Measurements from ENCODE around the gene ALPI. TPM values are rescaled to one million over a fixed set of nuclear protein-coding genes. Genes with fewer than 3 reads are reported as not detected.

Gene ALPI
- total RNA-seq, 1 experiment from 2014 or later, result not detected

DNA sequence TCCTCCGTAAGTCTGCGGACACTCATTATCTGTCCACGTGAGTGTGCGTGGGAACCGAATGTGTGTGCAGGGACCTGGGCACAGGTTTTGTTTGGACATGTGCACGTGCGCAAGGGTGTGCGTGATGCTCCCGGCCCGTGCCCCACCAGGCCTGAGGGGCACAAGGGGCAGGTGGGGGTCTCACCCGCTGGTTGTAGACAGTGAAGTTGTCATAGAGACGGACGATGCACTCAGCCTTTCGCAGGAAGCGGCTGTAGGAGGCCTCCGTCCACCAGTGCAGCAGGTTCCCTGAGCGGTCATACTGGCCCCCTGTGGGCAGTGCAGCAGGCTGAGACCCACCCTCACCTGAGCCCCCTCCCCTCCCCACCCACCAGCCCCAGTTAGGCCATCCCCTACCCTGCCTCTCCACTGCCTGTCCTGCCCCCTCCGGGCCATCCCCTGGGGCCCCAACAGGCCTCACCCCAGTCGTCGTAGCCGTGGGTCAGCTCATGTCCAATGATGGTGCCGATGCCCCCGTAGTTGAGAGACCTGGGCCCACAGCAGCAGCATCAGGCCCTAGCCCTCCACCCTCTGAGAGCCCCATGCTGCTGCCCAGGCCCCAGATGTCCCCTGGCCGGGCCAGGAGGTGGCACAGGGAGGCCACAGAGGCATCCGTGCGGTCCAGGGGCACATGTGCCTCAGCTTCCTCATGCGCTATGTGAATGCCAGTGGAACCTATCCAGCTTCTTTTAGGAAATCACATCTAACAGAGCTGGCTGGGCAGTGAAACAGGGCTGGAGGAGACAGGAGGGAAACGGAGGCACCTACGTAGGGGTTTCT, 25.6 kb downstream of the ALPI start:
- in situ Hi-C loops (cut with HindIII; ENCODE audit: low sequenced_read_pairs), result no loop called here
- DNase-seq (ENCODE audit: low spot score), result no peak

DNA sequence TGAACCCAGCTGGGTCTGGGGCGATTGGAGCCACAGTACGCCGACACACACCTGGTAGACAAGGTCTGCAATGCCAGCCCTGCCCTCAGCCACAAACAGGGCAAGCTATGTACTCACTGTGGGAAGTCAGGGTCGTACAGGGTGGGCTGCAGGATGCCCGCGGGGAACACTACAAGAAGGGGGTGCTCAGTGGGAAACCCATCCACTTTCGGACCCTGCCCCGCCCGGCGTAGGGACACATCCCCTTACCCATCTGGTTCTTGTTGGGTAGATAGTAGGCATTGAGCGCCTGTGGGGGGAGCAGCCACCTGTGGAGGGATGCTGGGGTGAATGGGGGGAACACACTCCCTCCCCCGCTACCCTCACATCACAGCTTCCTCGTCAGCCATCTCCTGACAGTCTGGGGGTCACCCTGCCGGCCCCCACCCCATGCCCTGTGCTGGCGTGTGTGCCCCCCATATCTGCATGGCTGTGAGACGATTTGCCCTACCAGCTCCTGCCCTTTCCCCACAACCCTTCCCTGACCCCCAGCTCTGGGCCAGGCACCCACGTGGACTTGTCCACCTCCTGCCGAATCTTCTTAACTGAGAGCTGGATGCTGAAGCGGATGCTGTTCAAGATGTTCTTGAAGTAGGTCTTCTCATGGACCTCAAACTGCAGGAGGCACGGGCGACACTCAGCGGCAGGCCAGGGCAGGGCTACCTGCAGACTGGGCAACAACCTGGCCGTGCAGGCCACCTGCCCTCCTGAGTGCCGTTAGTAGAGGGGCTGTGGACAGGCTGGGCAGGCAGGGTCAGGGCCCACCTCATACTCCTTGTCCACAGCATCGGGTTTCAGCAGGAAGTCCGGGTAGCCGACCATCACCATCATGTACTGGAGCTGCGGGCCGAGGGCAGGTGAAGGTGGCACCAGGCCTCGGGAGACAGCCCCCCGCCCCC, 26.6 kb downstream of the ALPI start:
- DNase-seq (ENCODE audit: low spot score), result no peak
- in situ Hi-C loops (cut with HindIII; ENCODE audit: low sequenced_read_pairs), result no loop called here

DNA sequence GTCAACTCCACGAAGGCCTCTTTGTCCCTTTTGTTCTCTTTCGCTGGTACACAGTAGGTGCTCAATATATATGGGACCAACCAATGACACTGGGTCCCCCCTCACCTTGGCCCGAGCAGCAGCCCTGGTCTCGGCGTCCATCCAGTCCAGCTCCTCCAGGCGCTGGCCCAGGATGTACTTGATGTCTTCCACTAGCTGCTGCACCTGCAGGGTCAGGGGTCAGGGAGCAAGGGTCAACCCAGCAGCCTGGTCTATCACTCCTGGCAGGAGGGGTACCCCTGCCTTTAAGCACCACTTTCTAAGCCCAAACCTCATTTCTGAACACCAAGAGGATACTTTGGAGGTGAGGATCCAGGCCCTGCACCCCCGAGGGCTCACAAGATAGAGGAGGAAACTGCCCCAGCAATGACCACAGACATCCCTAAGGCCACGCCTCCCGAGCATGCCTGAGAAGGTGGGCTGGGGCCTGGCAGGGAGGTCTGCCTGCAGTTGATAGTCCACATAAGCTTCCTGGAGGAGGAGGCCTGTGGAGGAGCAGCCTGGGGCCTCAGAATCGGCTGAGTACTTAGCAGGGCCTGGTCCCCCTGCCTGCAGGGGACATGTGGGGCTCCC, 27.5 kb downstream of the ALPI start:
- DNase-seq (ENCODE audit: low spot score), result no peak
- in situ Hi-C loops (cut with HindIII; ENCODE audit: low sequenced_read_pairs), result no loop called here

DNA sequence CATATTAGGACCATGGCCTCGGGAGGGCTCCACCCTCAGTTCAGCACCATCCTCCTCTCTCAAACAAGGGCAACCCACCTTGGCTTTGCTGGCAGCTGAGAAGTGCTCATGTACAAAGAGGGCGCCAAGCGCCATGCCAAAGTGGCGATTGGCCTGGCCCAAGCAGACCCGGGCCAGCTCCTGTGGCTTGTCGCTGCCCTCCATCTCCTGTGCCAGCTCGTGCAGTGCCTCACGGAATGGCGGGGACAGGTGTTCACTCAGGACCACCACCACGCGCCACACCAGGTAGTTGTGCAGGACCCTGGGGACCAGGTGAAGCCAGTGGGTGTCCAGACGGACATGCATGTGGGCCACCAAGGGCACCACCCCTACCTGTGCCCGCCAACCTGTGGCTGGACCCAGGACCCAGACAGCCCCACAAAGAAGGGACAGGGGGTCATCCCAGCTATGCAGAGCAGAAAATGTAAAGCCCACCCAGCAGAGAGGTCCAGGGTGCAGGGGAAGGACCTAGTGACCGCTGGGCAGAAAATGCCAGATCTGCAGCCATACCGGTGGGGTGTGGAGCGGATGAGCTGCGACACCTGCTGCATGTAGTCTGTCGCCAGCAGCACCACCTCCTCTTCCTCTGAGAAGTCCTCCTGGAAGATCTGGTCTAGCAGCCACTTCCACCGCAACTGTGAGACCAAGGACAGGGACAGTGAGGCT, 28.1 kb downstream of the ALPI start:
- in situ Hi-C loops (cut with HindIII; ENCODE audit: low sequenced_read_pairs), result no loop called here
- no peak for DNase-seq (ENCODE audit: low spot score)

DNA sequence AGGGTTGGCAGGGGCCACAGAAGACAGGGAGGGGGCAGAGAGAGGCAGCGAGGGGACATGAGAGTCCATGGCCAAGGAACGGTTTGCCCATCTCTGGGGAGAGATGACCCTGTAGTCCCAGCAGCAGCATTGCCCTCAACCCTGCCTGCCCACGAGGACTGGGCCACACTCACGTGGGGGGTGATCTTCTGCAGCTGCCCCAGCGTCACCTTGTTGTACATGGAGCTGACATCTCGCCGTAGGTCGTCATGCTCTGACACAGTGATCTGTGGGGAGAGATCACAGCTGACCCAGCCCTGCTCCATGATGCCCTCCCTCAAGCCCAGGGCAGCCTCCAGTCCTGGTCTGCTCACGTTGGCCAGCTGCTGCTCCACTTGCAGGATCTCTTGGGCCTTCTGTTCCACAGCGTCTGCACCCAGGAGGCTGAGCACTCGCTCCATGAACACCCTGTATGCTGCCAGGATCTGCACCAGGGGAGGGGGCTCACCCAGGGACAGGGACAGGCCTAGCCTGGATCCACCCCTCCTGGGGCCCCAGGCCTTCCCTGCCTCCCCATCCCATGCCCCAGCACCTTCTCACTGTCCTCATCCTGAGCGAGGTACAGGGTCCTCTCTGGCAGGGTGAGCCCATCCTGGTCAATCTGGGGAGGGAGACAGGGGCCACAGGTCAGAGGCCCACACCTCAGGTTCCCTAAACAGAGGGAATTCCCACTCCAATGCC, 28.8 kb downstream of the ALPI start:
- in situ Hi-C loops (cut with HindIII; ENCODE audit: low sequenced_read_pairs), result no loop called here
- DNase-seq (ENCODE audit: low spot score), result no peak

DNA sequence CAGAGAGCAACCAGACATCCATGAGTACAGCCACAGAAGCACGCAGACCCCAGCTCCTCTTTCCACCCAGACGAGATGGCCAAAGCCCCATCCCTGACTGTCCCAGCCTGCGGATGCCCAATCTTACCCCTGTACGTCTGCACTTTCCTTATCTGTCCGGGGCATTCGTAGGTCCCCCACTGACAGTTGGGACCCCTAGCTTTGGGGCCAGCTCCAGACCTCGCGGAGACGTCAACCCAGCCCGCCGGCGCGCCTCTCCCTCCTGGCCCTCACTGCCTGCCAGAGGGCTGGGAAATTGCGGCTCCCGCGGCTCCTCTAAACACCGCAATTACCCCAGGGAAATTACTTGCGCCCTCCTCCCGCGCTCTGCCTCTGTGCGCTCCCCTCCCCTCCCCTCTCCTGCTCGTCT, 29.4 kb downstream of the ALPI start:
- no peak for DNase-seq (ENCODE audit: low spot score)
- in situ Hi-C loops (cut with HindIII; ENCODE audit: low sequenced_read_pairs), result no loop called here

DNA sequence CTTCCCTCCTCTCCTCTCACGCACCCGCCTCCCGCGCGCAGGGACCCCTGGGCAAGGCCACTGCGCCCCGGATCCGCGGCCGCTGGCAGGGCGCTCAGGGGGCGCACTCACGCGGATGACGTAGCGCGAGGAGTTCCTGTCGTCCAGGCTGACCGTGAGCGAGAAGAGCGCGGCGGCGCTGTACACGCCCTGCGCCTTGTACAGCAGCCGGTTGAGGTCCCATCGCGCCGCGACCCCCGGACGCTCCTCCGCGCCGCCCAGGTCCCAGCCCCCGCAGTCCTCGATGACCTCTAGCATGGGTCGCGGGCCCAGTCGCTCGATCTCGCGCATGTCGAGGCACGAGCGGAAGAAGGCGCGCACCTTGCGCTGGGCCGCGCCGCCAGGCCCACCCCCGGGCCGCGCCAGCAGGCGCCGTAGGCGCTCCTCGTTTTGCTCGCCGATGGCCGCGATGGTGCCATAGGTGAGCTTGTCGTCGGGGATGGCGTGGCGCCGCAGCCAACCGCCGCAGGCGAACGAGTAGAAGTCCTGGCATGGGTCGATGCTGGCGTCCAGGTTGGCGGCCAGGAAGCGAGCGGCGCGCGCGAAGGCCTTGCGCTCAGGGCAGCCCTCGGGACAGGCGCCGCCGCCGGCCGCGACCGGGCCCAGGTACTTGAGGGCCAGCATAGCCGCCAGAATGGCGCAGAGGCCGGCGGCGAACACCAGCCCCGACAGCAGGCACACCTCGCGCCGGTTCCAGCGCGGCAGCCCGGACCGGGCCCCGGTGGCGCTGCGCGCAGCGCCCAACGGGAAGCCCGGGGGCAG, 30.0 kb downstream of the ALPI start:
- in situ Hi-C loops (cut with HindIII; ENCODE audit: low sequenced_read_pairs), result no loop called here
- DNase-seq (ENCODE audit: low spot score), result no peak

DNA sequence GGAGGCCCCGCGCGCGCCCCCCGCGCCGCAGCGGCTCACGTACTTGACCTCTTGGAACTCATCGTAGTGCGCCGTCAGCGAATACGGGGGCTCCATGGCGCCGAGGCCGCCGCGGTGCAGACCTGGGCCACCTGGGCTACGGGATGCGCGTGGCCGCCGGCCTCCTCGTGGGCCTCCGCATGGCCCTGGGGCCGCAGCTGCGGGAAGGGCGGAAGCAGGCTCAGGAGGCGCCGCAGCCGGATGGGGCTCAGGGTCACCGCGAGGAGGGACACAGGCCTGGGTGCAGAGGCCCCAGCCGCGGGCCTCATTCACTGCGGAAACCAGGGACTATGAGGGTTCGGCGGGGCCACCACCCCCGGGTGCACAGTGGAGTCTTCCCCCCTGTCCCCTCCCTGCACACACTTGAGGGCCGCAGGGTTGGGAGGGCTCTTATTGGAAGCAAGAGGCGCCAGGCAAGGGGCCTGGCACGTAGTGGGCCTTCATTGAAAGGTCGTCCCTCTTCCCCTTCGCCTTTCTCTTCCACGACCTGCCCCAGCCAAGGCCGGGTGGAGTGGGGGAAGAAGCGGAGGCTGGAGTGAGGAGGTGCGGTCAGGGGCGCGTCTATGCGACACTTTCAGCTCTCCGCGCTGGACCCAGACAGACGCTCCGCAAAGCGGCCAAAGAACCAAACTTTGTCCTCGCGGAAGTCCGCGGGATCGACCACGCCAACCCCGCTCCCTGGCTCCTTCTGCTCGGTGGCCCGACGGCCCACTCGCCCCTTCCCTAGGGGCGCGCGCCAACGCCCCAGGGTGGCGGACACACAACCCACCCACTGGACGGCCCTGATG, 30.8 kb downstream of the ALPI start:
- no peak for DNase-seq (ENCODE audit: low spot score)
- in situ Hi-C loops (cut with HindIII; ENCODE audit: low sequenced_read_pairs), result no loop called here

DNA sequence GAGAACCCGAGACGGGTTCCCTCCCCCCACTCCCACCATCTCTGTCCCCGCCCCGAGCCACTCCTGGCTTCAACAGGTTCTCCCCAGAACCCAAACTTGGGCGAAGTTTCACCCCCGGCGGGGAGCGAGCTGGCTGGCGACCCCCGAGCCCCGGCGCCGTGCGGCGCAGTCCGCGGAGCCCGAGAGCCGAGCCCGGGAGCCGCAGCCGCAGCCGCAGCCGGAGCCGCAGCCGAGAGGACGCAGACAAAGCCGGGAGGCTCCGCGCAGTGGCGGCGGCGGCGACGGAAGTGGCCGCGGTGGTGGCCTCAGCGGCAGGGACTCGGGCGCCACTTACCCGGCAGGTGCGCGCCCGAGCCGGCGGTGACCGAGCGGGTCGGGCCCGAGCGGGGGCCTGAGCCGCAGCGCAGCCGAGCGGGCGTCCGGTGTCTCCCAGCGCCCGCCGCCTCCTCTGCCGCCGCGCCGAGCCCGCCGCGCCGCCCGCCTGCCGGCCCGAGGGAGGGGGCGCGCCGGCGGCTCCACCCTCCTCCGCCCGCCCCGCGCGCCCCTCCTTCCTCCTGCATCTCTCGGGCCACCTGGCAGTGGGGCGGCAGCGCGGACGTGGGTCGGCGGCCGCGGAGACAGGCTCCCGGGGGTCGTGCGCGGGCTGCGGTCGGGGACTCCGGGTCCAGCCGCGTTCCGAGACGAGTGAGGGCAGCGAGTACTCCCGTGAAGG, 31.6 kb downstream of the ALPI start, which contains the start of gene ECEL1:
Gene ECEL1, minus strand, starts transcription at position 450 of the 712 bp plus-strand sequence. CDS start 1,181 bp downstream, outside the sequence.
- in situ Hi-C loops (cut with HindIII; ENCODE audit: low sequenced_read_pairs), result no loop called here
- DNase-seq (ENCODE audit: low spot score), result no peak

DNA sequence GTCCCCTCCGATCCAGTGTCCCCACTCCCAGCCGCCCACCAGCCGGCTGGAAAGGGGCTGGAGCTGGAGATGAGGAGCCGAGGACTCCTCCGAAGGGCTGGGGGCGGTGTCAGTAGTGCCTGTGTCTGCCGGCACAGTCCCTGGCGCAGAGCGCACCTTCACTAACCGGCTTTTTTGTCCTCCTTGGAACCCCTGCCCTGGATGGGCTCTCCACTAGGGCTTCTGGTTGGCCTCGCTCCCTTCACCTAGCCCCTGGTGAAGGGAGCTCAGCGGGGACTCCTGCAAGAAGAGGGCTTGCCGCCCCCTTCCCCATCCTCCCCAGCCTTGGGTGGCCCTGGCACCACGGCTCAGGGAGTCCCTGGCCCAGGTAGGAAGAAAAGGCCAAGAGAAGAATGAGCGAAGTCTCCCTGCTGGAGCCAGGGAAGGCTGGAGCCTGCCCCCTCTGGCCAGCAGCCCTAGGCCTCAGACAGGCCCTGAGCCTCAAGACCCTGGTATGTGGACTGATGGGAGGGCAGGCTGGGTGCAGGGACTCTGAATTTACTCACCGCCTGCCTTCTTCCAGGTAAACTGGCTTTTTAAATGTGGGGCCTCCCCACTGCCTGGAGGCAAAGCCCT, 32.3 kb downstream of the ALPI start:
- no peak for DNase-seq (ENCODE audit: low spot score)
- in situ Hi-C loops (cut with HindIII; ENCODE audit: low sequenced_read_pairs), result no loop called here

DNA sequence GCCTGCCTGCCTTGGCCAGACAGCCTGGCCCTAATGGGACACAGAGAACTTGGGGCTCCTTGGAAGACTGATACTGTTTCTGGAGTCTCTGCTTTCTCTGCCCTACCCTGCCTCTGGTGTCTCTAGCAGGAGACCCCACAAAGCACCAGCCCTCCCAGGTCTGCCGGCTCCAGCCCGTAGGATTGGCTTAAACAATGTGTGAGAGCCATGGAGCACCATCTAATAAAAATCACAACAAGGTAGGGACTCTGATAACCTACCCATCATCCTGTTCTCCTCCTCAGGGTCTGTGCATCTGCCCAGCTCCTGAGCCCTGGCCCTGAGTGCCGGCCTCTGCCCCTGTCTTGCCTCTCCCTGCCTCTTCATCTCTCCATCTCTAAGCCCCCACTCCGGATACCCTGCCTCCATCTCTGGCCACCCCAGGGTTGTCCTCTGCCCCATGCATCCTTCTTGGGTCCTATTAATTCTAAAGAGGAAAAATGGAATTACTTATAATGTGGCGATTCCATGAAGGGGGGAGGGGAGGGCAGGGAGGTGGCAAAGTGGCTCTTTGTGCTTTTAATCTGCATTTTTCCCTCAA, 32.9 kb downstream of the ALPI start:
- DNase-seq (ENCODE audit: low spot score), result no peak
- in situ Hi-C loops (cut with HindIII; ENCODE audit: low sequenced_read_pairs), result no loop called here

DNA sequence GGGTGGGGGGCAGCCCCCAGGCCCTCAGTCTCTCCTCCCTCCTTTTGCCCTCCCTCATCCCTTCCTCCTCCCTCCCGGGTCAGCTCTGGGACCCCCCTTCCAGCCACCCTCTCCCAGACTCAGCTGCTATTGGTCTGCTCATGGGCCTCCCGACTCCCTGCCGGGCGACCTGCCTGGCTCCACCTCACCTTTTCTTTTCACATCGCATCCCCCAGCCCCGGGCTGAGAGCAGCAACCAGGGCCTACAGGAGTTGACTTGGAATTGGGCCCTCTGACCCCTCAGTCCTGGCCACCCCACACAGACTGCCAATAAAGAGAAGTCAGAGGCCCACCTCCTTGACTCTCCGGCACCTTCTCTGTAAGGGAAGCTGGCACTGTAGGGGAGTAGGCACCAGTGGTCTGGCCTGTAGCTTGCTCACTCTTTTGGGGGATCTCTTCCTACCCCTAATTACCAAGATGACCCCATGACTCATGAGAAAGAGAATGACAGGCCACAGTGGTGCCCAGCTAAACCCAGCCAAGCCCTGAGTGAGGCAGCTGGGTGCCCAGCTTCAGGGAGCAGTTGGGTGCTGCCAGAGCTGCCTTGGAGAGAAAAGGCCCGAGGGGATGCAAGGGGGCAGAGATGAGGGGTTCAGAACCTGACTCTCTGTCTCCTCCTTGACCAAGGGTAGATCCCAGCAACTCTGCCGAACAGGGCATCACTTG, 33.7 kb downstream of the ALPI start:
- in situ Hi-C loops (cut with HindIII; ENCODE audit: low sequenced_read_pairs), result no loop called here
- DNase-seq (ENCODE audit: low spot score), result no peak

DNA sequence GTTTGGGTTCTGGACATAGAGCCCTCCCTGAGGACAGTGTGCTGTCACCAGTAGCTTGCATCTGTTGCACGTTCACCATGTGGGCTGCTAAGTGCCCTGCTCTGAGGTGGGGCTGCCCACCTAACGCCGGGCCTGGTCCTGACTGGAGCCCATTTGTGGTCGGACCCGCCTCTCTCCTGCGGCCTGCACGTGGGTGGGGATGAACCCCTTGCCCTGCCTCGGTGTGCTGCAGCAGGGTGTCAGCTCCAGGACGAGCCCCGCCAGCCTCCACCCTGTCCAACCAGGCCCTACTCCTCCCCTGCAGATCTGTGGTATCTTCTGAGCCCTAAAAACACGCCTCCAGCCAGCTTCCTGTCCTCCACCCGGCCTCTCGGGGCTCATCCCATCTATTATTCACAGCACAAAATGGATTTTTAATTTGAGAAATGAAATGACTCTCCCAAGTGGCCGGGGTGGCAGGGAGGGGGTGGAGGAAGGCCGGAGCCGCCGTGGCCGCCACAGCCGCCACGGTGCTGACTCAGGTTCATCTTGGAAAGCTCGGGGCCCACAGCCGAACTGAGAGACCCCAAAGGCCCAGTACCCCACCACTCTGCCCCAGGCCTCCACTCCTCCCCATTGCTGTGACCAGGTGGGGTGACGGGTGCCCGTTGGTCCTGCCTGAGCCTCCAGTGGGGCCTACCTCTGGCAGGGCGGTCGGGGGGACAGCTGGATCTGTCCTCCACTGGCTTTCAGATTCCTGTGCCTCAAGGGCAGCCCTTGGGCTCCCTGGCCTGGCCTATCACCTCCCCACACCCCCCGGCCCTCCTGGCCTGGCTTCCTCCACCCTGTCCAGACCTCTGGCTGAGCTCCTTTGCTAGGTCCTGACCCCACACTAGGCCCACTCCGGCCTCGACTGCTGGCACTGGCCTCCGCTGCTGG, 34.5 kb downstream of the ALPI start:
- in situ Hi-C loops (cut with HindIII; ENCODE audit: low sequenced_read_pairs), result no loop called here
- no peak for DNase-seq (ENCODE audit: low spot score)

DNA sequence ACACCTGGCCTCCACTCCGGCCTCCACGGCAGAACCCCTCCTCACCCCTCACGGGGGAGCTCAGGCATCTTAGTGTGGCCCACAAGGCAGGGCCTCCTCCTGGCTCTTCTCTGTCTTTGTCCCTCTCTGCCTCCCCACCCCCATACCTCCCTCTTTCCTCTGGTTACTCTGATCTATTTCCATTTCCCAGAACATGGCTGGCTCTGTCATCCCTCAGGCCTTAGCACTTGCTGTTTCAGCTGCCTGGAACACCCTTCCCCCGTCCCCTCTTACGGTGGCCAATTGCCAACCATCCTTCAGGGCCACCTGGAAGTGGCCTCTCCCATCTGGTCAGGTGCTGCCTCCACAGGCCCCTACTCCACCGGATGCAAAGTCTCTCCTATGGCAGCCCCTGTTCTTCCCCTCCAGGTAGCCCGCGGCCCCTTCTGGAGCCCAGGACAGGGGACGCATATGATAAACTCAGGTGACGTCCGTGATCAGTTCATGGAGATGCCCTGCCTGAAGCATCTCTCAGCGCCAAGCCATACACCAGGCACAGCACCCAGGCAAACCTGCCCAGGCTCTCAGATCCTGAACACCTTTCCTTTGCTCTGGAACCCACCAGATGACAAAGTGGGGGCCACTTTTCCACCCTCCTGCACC, 35.3 kb downstream of the ALPI start:
- DNase-seq (ENCODE audit: low spot score), result no peak
- in situ Hi-C loops (cut with HindIII; ENCODE audit: low sequenced_read_pairs), result no loop called here

Data from G401 (cell line).